Calu3 (cell line): Measurements from ENCODE around the gene DBI. TPM values are rescaled to one million over a fixed set of nuclear protein-coding genes. Genes with fewer than 3 reads are reported as not detected.

Source experiments
- BruUV-seq: library from RNA; stranded (reverse); fragments of 400-500 nt; replicated peaks from 2 replicates; lab custom pipeline; 2021; lab: Mats Ljungman, UMichigan
- CTCF ChIA-PET: fragments of 300-600 bp; sonication (Branson Sonifier 250); formaldehyde crosslinking; loops from one replicate; lab custom pipeline; 2022; ENCODE audit warnings: antibody characterized with exemption; lab: Charles Lee
- DNase-seq: peaks from one replicate; pipeline ENCODE4 v3.0.0; 2022
- H3K27ac Mint-ChIP-seq: one replicate; pipeline ENCODE4 v1.8.0; 2022; ENCODE audit warnings: mixed read lengths; ENCODE audit not compliant: unreplicated experiment
- H3K27me3 Mint-ChIP-seq: one replicate; pipeline ENCODE4 v1.8.0; 2022; ENCODE audit warnings: mixed read lengths; ENCODE audit not compliant: unreplicated experiment
- H3K36me3 Mint-ChIP-seq: one replicate; pipeline ENCODE4 v1.8.0; 2022; ENCODE audit warnings: mild to moderate bottlenecking, moderate library complexity, mixed read lengths; ENCODE audit not compliant: insufficient read depth, unreplicated experiment
- H3K4me1 Mint-ChIP-seq: one replicate; pipeline ENCODE4 v1.8.0; 2022; ENCODE audit warnings: mild to moderate bottlenecking, low read depth, mixed read lengths; ENCODE audit not compliant: unreplicated experiment
- H3K4me3 Mint-ChIP-seq: one replicate; pipeline ENCODE4 v1.8.0; 2022; ENCODE audit warnings: mild to moderate bottlenecking, low read depth, moderate library complexity, mixed read lengths; ENCODE audit not compliant: unreplicated experiment
- H3K9me3 Mint-ChIP-seq: one replicate; pipeline ENCODE4 v1.8.0; 2022; ENCODE audit warnings: low read depth, mixed read lengths; ENCODE audit not compliant: unreplicated experiment
- intact Hi-C: fragments of 100-400 bp; cut with micrococcal nuclease; formaldehyde crosslinking; loops from one replicate; pipeline ENCODE4 v1.10.0; 2022; ENCODE audit not compliant: unreplicated experiment
- total RNA-seq: library from RNA; stranded (reverse); gene quantifications from 2 replicates; pipeline ENCODE4 v1.2.3, GENCODE V29; 2022
- TF ChIP-seq, protein P1 (sequence below): fragments of 200-600 bp; IDR thresholded peaks from one replicate; pipeline ENCODE4 v1.8.0; 2022; ENCODE audit warnings: antibody characterized with exemption; ENCODE audit not compliant: unreplicated experiment

Gene DBI
- total RNA-seq, 1 experiment from 2014 or later = 222 TPM

- CTCF ChIA-PET = no interaction called here
- TF ChIP-seq, protein P1, sequence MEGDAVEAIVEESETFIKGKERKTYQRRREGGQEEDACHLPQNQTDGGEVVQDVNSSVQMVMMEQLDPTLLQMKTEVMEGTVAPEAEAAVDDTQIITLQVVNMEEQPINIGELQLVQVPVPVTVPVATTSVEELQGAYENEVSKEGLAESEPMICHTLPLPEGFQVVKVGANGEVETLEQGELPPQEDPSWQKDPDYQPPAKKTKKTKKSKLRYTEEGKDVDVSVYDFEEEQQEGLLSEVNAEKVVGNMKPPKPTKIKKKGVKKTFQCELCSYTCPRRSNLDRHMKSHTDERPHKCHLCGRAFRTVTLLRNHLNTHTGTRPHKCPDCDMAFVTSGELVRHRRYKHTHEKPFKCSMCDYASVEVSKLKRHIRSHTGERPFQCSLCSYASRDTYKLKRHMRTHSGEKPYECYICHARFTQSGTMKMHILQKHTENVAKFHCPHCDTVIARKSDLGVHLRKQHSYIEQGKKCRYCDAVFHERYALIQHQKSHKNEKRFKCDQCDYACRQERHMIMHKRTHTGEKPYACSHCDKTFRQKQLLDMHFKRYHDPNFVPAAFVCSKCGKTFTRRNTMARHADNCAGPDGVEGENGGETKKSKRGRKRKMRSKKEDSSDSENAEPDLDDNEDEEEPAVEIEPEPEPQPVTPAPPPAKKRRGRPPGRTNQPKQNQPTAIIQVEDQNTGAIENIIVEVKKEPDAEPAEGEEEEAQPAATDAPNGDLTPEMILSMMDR = no peak
- Mint-ChIP-seq H3K27ac (no peak overlapping the region), H3K27me3 (no peaks in the 10 kb centered on the region), H3K9me3 (no peaks in the 10 kb centered on the region), H3K36me3 (no peaks in the 10 kb centered on the region), H3K4me3 (no peak overlapping the region), H3K4me1 (no peaks in the 10 kb centered on the region)
- no peak for DNase-seq
- intact Hi-C loops = no loop called here
- no TSS peak for BruUV-seq
Measured at GRCh38 chr2:119333360-119333759, 33.4 kb upstream of the DBI start.

DNA sequence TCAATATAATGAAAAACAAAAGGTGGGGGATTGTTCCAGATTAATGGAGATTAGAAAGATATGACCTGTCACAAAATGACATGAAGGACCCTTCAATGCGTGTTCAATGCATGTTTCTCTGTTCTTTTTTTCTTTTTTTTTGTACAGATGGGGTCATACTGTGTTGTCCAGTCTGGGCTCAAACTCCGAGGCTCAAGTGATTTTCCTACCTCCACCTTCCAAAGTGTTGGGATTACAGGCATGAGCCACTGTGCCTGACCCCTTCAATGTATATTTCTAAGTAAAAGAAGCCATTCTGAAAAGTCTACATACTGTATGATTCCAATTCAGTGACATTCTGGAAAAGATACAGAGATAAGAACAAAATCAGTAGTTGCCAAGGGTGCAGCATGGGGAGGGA lies 32.9 kb upstream of the DBI start:
- Mint-ChIP-seq H3K36me3 (no peaks in the 10 kb centered on the region), H3K27ac (no peak overlapping the region), H3K4me1 (no peaks in the 10 kb centered on the region), H3K9me3 (no peaks in the 10 kb centered on the region), H3K27me3 (no peaks in the 10 kb centered on the region), H3K4me3 (no peak overlapping the region)
- CTCF ChIA-PET = no interaction called here
- intact Hi-C loops = no loop called here
- TF ChIP-seq, protein P1 = no peak
- DNase-seq = no peak
- BruUV-seq = no TSS peak

DNA sequence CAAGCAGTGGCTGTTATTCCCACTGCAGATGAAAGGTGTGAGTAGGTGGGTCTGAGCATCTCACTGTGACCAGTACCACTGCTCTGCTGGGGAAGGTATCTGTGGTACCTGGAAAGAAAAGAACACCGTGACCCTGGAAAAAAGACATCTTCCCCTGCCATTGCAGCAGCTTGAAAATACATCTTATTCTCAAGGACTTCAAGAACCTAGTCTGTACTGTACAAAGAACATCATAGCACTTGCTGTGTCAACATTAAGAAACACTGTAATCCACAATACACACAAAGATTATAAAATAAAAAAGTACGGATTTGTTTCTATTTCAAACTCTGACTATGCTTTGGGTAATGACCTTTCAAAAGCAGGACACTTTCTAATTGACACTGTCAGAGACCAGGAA lies 29.0 kb upstream of the DBI start:
- no peak for DNase-seq
- TF ChIP-seq, protein P1 = no peak
- intact Hi-C loops = no loop called here
- CTCF ChIA-PET = no interaction called here
- no TSS peak for BruUV-seq
- H3K36me3 Mint-ChIP-seq = no peaks in the 10 kb centered on the region
- H3K9me3 Mint-ChIP-seq = no peaks in the 10 kb centered on the region
- no peak overlapping the region for H3K4me3 Mint-ChIP-seq
- no peak overlapping the region for H3K27ac Mint-ChIP-seq
- no peaks in the 10 kb centered on the region for H3K27me3 Mint-ChIP-seq
- no peaks in the 10 kb centered on the region for H3K4me1 Mint-ChIP-seq

DNA sequence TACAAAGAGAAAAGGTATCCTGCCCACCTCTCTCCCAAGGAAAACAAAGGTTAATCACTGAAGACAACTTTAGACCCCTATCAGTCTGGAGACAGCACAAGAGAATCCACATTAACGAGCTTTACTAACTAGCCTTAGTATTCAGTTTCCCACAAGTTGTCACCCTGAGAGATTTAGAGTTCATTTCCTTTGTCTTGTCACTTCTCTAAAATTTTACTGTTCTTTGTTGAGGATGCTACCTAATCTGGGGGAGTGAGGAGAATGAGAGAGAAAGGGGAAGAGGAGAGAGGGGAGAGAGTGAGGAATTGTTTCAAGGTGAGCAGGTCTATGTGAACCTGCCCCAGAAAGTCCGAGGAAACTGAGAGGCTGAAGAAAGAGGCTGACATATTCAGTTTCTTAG lies 28.5 kb upstream of the DBI start:
- intact Hi-C loops = no loop called here
- TF ChIP-seq, protein P1 = no peak
- no peak for DNase-seq
- Mint-ChIP-seq H3K9me3 (no peaks in the 10 kb centered on the region), H3K36me3 (no peaks in the 10 kb centered on the region), H3K4me3 (no peak overlapping the region), H3K27ac (no peak overlapping the region), H3K4me1 (no peaks in the 10 kb centered on the region), H3K27me3 (no peaks in the 10 kb centered on the region)
- BruUV-seq = no TSS peak
- CTCF ChIA-PET = no interaction called here
